ENCODE results near the gene PADI4.
"Not testable (repeated sequence)": the region's sequence is repeated elsewhere in the genome, so short reads cannot be mapped to it uniquely, and the experiment has no call there.

The PADI4 gene

GRCh38 chr1:17371896-17372295 is 63.9 kb downstream of the PADI4 start, which contains the start of gene PADI6:
Gene PADI6 (plus strand): TSS chr1:17372196. CDS start chr1:17372246, 50 bp downstream.
- FAIRE-seq (no peak), DNase-seq (ENCODE audit: extremely low spot score, insufficient read length, low read depth) (no peak)

DNA sequence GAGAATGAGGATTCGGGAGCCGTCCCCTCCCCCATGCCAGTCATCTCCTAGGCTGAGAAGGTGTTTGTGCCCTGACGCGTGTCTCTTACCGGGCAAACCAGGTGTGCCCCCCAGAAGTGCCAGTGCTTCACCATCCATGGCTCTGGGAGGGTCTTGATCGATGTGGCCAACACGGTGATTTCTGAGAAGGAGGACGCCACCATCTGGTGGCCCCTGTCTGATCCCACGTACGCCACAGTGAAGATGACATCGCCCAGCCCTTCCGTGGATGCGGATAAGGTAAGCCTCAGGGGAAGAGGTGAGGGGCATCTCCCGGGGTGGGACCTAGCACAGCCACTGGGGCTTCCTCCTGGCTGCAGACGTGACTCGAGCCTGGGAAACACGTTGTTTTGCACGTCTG is 65.0 kb downstream of the PADI4 start:
- FAIRE-seq: no peak
- no peak for DNase-seq (ENCODE audit: extremely low spot score, insufficient read length, low read depth)

- FAIRE-seq: no peak
Observed at GRCh38 chr1:17375651-17376050, 67.7 kb downstream of the PADI4 start.

GRCh38 chr1:17377325-17377953 is 69.4 kb downstream of the PADI4 start:
- no peak for DNase-seq (ENCODE audit: extremely low spot score, insufficient read length, low read depth)
- no peak for FAIRE-seq

More at GRCh38 chr1:17375651-17376050, 67.7 kb downstream of the PADI4 start:
- no peak for DNase-seq (ENCODE audit: extremely low spot score, insufficient read length, low read depth)

GRCh38 chr1:17381161-17381560 is 73.2 kb downstream of the PADI4 start:
- FAIRE-seq (no peak), DNase-seq (ENCODE audit: extremely low spot score, insufficient read length, low read depth) (no peak)

GRCh38 chr1:17392199-17392740 is 84.3 kb downstream of the PADI4 start:
- DNase-seq (ENCODE audit: extremely low spot score, insufficient read length, low read depth): no peak
- no peak for FAIRE-seq

DNA sequence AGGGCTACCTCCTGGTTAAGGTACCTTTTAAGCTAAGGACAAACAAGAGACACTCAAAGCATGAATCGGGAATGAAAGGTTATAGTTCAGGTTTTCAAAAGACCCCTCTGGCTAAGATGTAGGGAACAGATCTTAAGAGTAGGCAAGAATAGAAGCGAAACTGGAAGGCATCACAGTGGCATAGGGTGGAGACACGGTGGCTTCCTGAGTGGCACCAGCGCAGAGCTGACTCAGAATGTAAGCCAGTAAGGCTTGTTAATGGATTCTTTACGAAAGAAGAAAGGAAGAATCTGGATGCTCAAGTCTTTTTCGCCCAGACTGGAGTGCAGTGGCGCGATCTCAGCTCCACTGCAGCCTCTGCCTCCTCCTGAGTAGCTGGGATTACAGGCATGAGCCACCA is 85.2 kb downstream of the PADI4 start:
- no peak for FAIRE-seq
- DNase-seq (ENCODE audit: extremely low spot score, insufficient read length, low read depth): no peak

DNA sequence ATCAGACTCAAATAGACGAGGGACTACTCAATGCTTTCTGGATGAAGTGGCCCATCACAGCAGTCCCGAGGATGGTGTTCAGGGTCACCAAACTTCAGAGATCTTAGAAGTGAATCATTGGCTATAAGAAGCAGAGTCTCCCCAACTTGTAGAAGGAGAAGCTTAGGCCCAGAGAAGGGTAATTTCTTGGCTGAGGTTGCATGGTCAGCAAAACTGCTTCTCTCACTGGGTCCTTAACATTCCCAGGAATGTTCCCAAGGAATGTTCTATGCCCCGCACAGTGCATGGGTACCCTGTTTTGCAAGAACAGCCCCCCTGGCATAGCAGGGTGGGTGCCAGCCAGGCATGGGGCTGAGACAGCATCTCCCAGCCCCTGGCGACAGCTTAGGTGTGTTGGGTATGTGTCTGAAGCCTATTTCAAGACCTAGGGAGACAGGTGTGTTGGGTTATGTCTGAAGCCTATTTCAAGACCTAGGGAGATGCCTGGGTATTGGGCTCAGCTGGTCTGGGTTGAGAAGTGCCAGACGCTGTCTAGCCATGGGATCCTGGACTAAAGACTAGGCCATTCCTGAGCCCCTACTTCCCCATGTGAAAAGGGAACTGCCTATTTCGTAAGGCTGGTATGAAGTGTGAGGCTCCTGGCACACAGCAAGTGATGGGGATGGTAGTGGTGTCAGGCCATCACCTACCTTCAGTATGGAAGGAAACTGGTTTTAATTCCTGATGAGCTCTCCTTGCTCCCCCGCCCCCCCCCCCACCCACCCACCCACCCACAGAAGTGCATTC is 90.1 kb downstream of the PADI4 start:
- no peak for DNase-seq (ENCODE audit: extremely low spot score, insufficient read length, low read depth)

GRCh38 chr1:17400725-17401341 is 92.8 kb downstream of the PADI4 start:
- no peak for FAIRE-seq

More for the DNA sequence above, 90.1 kb downstream of the PADI4 start:
- FAIRE-seq: no peak

DNA sequence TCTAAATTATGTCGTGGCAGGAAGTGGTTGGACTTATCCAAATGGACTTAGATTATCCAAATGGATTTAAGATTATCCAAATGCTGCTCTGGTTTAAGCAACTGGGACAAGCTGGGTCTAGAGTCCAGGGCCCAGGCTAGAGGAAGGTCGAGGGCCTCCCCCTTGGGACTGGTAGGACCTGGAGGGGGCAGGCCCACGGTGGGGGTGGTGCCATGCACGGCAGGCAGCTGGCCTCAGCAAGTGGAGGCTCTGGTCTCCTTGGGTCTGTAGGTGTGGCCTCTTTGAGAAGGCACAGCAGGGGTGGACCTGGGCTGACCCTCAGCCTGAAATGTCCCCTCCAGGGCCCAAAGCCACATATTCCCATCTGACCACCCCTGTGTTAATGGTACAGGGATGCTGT is 93.8 kb downstream of the PADI4 start:
- no peak for DNase-seq (ENCODE audit: extremely low spot score, insufficient read length, low read depth)
- no peak for FAIRE-seq

More at GRCh38 chr1:17400725-17401341, 92.8 kb downstream of the PADI4 start:
- DNase-seq (ENCODE audit: extremely low spot score, insufficient read length, low read depth): no peak

- DNase-seq (ENCODE audit: extremely low spot score, insufficient read length, low read depth) (no peak), FAIRE-seq (no peak)
Observed at GRCh38 chr1:17403081-17403480, 95.1 kb downstream of the PADI4 start.

GRCh38 chr1:17404034-17404684 is 96.2 kb downstream of the PADI4 start:
- no peak for FAIRE-seq
- DNase-seq (ENCODE audit: extremely low spot score, insufficient read length, low read depth): no peak

GRCh38 chr1:17404820-17405219 is 96.8 kb downstream of the PADI4 start:
- DNase-seq (ENCODE audit: extremely low spot score, insufficient read length, low read depth): no peak
- FAIRE-seq: no peak

DNA sequence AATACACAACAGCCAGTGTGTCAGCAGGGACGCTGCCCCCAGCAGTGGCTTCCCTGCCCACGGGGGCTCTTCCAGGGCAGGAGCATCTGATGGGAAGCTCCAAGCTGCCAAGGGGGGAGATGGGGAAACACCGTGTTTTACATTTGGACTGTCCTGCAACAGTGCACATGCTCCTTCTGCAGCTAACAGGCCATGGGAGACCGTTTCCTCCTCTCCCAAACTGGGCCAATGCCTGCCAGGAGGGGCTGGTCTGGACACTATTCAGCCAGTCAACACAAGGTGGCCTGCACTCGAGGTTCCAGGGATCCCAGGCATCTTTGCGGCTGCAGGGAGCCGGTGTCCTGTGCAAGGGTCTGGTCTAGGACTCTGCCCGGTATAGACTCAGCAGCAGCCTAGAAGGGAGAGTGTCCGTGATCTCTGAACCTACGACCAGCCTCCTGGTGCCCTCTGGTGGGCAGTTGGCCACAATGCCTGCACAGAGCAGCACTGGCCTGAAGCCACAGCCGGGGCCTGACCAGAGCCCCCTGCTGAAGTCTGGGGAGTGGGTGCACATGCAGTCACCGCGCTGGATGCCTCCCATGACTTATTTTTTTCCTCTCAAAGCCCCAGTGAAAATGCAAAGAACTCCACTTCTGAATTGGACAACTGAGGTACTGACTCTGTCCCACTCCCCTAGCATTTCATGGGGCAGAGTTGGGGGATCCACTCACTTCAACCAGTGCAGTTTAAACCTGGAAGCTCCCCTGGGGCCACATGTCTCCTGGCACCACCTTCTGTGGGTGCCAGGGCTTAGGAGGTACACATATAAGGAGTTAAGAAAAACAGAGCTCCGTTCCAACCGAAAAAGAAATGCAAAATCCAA is 98.1 kb downstream of the PADI4 start:
- DNase-seq (ENCODE audit: extremely low spot score, insufficient read length, low read depth) (peak; percentile 48), FAIRE-seq (peak; percentile 68)

DNA sequence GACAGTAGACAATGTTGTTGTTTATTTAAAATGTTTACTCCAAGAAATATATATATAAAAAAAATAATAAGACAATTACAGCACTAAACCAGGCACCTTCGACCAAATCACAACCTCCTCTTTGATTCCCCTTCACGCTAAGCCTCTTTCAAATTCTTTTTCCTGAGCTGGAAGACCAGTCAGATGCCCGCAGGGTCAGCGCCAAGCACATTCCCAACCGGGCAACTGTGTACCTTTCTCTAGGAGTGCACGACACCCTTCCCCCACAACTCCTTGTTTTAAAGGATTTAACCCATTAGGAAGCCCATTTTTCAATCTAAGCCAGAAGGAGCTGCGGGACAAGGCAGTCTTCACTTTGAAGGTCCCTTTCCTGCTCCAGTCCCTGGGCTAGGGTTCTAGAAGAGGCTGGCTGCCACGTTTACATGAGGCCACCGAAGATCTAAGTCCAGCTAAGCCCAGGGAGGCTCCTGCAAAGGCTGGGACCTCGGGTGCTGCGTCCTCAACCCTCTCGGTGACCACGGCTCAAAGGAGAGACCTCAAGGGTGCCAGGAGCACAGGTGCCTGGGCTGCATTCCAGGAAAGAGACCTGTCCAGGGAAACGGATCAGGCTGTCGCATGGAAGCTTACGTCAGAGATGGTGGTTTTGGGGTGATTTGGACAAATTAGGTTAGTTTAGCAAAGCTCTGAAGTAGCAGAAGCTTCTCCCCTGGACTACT is 98.9 kb downstream of the PADI4 start:
- FAIRE-seq; DNase-seq (ENCODE audit: extremely low spot score, insufficient read length, low read depth): not testable (repeated sequence)

DNA sequence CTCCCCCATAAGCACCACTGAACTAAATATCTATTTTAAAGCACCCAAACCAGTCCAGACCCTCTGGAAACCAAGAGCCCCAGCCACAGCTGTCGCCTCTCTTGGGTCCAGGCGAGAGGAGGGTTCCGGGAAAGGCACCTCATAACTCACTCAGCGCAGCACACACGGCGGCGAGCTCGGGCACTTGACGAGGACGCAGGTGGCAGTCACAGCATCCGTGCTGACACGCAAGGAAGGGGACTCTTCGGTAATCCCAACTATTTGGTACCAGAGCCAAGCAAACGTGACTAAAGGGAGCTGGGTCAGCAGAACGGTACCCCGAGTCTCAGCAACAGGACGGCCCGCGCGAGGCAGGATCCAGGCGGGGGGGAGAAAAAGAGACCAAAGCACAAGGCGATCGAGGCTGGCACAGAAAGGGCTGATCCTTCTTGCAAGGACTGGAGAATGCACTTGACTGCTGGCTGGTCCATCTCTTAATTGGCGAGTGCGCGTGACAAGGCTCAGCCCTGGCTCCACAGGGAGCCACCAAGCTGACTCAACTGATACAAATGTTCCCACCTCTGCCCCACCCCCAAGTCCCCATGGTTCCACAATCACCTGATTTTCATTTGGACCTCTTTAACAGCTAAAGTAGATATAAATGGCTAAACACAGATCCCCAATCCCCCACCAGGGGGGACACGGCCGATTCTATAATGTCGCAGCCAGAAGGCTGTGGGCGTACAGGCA is 100.0 kb downstream of the PADI4 start:
- not testable (repeated sequence) for DNase-seq (ENCODE audit: extremely low spot score, insufficient read length, low read depth); FAIRE-seq

GRCh38 chr1:17409391-17409811 is 101.4 kb downstream of the PADI4 start:
- DNase-seq (ENCODE audit: extremely low spot score, insufficient read length, low read depth): no peak
- FAIRE-seq: no peak

All from GM18507 (cell line).